ENCODE data around the gene EFCC1.

The EFCC1 gene

DNA sequence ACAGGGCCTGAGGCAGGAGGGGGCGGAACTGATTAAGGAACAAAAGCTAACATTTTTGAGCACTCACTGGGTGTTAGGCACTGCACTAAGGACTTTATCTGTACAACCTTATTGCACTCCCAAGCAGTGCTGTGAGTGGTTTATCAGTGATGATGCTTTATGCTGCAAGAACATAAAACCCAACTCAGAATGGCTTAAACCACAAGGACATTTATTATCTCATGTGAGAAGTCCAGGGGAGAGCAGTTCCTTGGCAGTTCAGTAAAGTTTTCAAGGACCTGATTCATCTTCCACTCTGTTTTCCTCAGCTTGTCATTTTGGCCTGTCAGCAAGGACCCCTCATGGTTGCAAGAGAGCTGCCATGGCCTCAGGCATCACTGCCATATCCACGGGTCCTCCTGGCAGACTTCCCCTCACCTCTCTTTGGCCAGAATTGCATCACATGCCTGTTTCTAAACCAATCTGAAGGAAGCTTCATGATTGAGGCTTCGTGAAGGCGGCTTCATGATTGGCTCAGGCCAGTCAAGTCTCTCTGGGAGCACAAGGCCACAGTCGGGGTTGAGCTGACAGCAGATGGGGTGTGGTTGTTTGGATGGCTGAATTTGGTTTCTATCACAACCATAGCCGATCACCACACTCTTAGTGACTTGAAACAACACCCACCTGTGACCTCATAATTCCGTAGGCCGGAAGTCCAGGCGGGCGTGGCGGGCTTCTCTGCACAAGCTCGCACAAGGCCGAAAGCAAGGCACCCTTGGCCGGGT lies 15.8 kb downstream of the EFCC1 start:
- H3K4me1 ChIP-seq (ENCODE audit: control insufficient read depth, insufficient read depth, low read length), result no peaks in the 10 kb centered on the region
- H3K4me3 ChIP-seq (ENCODE audit: low read depth, low read length), result no peak overlapping the region
- H3K27ac ChIP-seq (ENCODE audit: low read depth, low read length), result no peak overlapping the region
- H3K9me3 ChIP-seq (ENCODE audit: control insufficient read depth, insufficient read depth, low read length), result no peaks in the 10 kb centered on the region
- no peaks in the 10 kb centered on the region; the same call in 1 of the 2 replicates for H3K27me3 ChIP-seq (ENCODE audit: control insufficient read depth, insufficient read depth, low read length)
- H3K9ac ChIP-seq (ENCODE audit: low read depth, low read length), result no peak overlapping the region
- no peaks in the 10 kb centered on the region for H3K36me3 ChIP-seq (ENCODE audit: control insufficient read depth, insufficient read depth, low read length)

- no peak overlapping the region for H3K4me3 ChIP-seq (ENCODE audit: low read depth, low read length)
Measured at GRCh38 chr3:129017484-129017899, 16.4 kb downstream of the EFCC1 start.

GRCh38 chr3:129018271-129018670 lies 17.2 kb downstream of the EFCC1 start:
- no peak overlapping the region for H3K9ac ChIP-seq (ENCODE audit: low read depth, low read length)
- no peaks in the 10 kb centered on the region for H3K36me3 ChIP-seq (ENCODE audit: control insufficient read depth, insufficient read depth, low read length)
- no peak overlapping the region for H3K4me3 ChIP-seq (ENCODE audit: low read depth, low read length)
- H3K4me1 ChIP-seq (ENCODE audit: control insufficient read depth, insufficient read depth, low read length), result no peaks in the 10 kb centered on the region
- H3K27ac ChIP-seq (ENCODE audit: low read depth, low read length), result no peak overlapping the region
- H3K9me3 ChIP-seq (ENCODE audit: control insufficient read depth, insufficient read depth, low read length), result no peaks in the 10 kb centered on the region
- no peaks in the 10 kb centered on the region; the same call in 1 of the 2 replicates for H3K27me3 ChIP-seq (ENCODE audit: control insufficient read depth, insufficient read depth, low read length)

More at GRCh38 chr3:129017484-129017899, 16.4 kb downstream of the EFCC1 start:
- H3K27ac ChIP-seq (ENCODE audit: low read depth, low read length), result no peak overlapping the region
- H3K9ac ChIP-seq (ENCODE audit: low read depth, low read length), result no peak overlapping the region
- no peaks in the 10 kb centered on the region for H3K4me1 ChIP-seq (ENCODE audit: control insufficient read depth, insufficient read depth, low read length)
- H3K27me3 ChIP-seq (ENCODE audit: control insufficient read depth, insufficient read depth, low read length), result no peaks in the 10 kb centered on the region; the same call in 1 of the 2 replicates
- no peaks in the 10 kb centered on the region for H3K36me3 ChIP-seq (ENCODE audit: control insufficient read depth, insufficient read depth, low read length)
- no peaks in the 10 kb centered on the region for H3K9me3 ChIP-seq (ENCODE audit: control insufficient read depth, insufficient read depth, low read length)

GRCh38 chr3:129018751-129019150 lies 17.6 kb downstream of the EFCC1 start:
- H3K36me3 ChIP-seq (ENCODE audit: control insufficient read depth, insufficient read depth, low read length), result no peaks in the 10 kb centered on the region
- no peaks in the 10 kb centered on the region for H3K9me3 ChIP-seq (ENCODE audit: control insufficient read depth, insufficient read depth, low read length)
- H3K27me3 ChIP-seq (ENCODE audit: control insufficient read depth, insufficient read depth, low read length), result no peaks in the 10 kb centered on the region; the same call in none of the 2 replicates
- H3K4me3 ChIP-seq (ENCODE audit: low read depth, low read length), result no peak overlapping the region
- no peaks in the 10 kb centered on the region for H3K4me1 ChIP-seq (ENCODE audit: control insufficient read depth, insufficient read depth, low read length)
- H3K9ac ChIP-seq (ENCODE audit: low read depth, low read length), result no peak overlapping the region
- no peak overlapping the region for H3K27ac ChIP-seq (ENCODE audit: low read depth, low read length)

GRCh38 chr3:129019266-129019665 lies 18.2 kb downstream of the EFCC1 start:
- H3K4me1 ChIP-seq (ENCODE audit: control insufficient read depth, insufficient read depth, low read length), result no peaks in the 10 kb centered on the region
- H3K9me3 ChIP-seq (ENCODE audit: control insufficient read depth, insufficient read depth, low read length), result no peaks in the 10 kb centered on the region
- no peaks in the 10 kb centered on the region for H3K36me3 ChIP-seq (ENCODE audit: control insufficient read depth, insufficient read depth, low read length)
- no peak overlapping the region for H3K4me3 ChIP-seq (ENCODE audit: low read depth, low read length)
- no peak overlapping the region for H3K27ac ChIP-seq (ENCODE audit: low read depth, low read length)
- H3K27me3 ChIP-seq (ENCODE audit: control insufficient read depth, insufficient read depth, low read length), result no peaks in the 10 kb centered on the region; the same call in none of the 2 replicates
- no peak overlapping the region for H3K9ac ChIP-seq (ENCODE audit: low read depth, low read length)

DNA sequence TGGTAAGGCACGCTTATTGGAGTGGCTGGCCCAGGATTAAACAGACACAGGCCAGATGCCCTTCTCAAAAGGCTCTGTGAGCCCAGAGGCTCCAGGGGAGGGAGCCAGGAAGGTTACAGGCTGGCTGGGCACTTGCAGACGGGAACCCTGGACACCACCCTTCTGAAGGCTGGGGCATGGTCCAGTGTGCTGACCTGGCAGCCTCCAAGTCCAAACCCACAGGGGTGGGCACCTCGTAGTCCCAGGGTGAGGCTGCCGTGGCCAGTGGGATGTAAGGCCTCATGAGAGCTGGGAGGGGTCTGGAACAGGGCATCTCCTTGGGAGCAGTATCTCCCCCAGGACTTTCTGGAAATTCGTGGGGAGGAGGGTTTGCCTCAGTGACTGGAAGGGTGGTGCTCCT lies 19.6 kb downstream of the EFCC1 start:
- Histone ChIP-seq H3K27ac (ENCODE audit: low read depth, low read length) (no peak overlapping the region), H3K4me1 (ENCODE audit: control insufficient read depth, insufficient read depth, low read length) (no peaks in the 10 kb centered on the region), H3K36me3 (ENCODE audit: control insufficient read depth, insufficient read depth, low read length) (no peaks in the 10 kb centered on the region)

GRCh38 chr3:129021140-129021551 lies 20.0 kb downstream of the EFCC1 start:
- Histone ChIP-seq H3K27me3 (ENCODE audit: control insufficient read depth, insufficient read depth, low read length) (peaks cover 14% of the 10 kb centered on the region), H3K4me3 (ENCODE audit: low read depth, low read length) (no peak overlapping the region), H3K27ac (ENCODE audit: low read depth, low read length) (no peak overlapping the region), H3K4me1 (ENCODE audit: control insufficient read depth, insufficient read depth, low read length) (no peaks in the 10 kb centered on the region), H3K9ac (ENCODE audit: low read depth, low read length) (no peak overlapping the region), H3K36me3 (ENCODE audit: control insufficient read depth, insufficient read depth, low read length) (no peaks in the 10 kb centered on the region), H3K9me3 (ENCODE audit: control insufficient read depth, insufficient read depth, low read length) (no peaks in the 10 kb centered on the region)

More for the DNA sequence above, 19.6 kb downstream of the EFCC1 start:
- Histone ChIP-seq H3K4me3 (ENCODE audit: low read depth, low read length) (no peak overlapping the region), H3K9ac (ENCODE audit: low read depth, low read length) (no peak overlapping the region), H3K9me3 (ENCODE audit: control insufficient read depth, insufficient read depth, low read length) (no peaks in the 10 kb centered on the region), H3K27me3 (ENCODE audit: control insufficient read depth, insufficient read depth, low read length) (peaks cover 9% of the 10 kb centered on the region)

DNA sequence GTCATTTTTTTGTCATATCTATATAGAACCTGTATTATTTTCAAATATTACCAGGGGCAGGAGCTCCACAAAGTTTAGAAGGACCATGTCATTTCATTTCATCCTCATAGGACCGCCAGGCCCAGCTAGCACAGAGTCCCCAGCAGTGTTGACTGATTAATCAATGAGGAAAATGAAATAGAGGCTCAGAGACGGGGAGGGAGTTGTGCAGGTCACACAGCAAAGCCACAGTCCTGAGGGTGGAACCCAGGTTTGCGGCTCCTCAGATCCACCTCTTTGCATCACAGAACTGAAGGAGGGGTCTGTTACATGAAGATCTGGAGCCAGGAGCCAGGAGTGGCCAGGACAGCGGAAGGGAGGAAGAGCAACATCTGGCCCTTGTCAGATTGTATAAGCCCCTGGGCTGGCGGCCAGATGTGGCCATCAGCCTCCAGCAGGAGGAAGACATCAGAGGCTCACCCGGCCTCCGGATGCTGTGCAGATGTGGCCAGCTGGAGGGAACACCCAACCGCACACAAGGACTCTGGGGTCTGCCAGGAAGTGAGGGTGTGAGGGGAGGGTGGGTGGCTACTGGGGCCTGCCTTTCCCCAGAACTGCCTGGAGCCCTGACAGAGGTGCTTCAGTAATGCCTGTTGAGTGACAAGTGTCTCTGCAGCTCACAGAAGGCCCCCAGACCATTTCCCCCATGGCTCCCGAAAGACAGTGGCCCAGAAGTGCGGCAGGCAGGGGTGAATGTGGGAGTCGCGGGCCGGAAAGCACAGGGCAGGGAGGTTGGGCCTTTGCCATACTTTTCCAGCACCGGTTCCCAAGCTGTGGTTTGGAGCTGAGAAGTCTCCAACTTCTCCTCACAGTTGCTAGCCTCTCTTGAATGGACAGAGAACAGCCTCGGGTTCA lies 21.3 kb downstream of the EFCC1 start:
- H3K27ac ChIP-seq (ENCODE audit: low read depth, low read length), result no peak overlapping the region
- no peaks in the 10 kb centered on the region for H3K9me3 ChIP-seq (ENCODE audit: control insufficient read depth, insufficient read depth, low read length)
- no peak overlapping the region for H3K4me3 ChIP-seq (ENCODE audit: low read depth, low read length)
- no peak overlapping the region for H3K9ac ChIP-seq (ENCODE audit: low read depth, low read length)
- peaks cover 22% of the 10 kb centered on the region for H3K27me3 ChIP-seq (ENCODE audit: control insufficient read depth, insufficient read depth, low read length)
- H3K36me3 ChIP-seq (ENCODE audit: control insufficient read depth, insufficient read depth, low read length), result no peaks in the 10 kb centered on the region
- no peaks in the 10 kb centered on the region for H3K4me1 ChIP-seq (ENCODE audit: control insufficient read depth, insufficient read depth, low read length)

- Histone ChIP-seq H3K4me1 (ENCODE audit: control insufficient read depth, insufficient read depth, low read length) (no peaks in the 10 kb centered on the region), H3K4me3 (ENCODE audit: low read depth, low read length) (no peak overlapping the region), H3K27me3 (ENCODE audit: control insufficient read depth, insufficient read depth, low read length) (peaks cover 22% of the 10 kb centered on the region), H3K36me3 (ENCODE audit: control insufficient read depth, insufficient read depth, low read length) (no peaks in the 10 kb centered on the region), H3K9me3 (ENCODE audit: control insufficient read depth, insufficient read depth, low read length) (no peaks in the 10 kb centered on the region), H3K9ac (ENCODE audit: low read depth, low read length) (no peak overlapping the region), H3K27ac (ENCODE audit: low read depth, low read length) (no peak overlapping the region)
Measured at GRCh38 chr3:129023008-129023358, 21.9 kb downstream of the EFCC1 start.

DNA sequence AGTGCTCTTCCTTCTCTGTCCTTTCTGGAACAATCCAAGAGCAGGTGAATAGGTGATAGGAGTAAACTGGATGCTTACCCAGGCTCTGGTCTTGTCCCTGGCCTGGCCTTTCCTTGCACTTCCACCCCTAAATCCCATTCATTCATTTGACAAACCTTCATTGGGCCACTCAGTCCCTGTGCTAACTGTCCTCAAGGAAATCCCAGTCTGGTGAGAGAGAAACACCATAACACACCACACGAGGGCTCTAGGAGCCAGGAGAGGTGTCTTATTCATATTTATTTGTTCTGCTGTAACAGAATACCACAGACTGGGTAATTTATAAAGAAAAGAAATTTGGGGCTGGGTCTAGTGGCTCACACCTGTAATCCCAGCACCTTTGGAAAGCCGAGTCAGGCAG lies 22.8 kb downstream of the EFCC1 start:
- no peak overlapping the region for H3K4me3 ChIP-seq (ENCODE audit: low read depth, low read length)
- H3K4me1 ChIP-seq (ENCODE audit: control insufficient read depth, insufficient read depth, low read length), result no peaks in the 10 kb centered on the region
- H3K9ac ChIP-seq (ENCODE audit: low read depth, low read length), result no peak overlapping the region
- no peaks in the 10 kb centered on the region for H3K9me3 ChIP-seq (ENCODE audit: control insufficient read depth, insufficient read depth, low read length)
- H3K36me3 ChIP-seq (ENCODE audit: control insufficient read depth, insufficient read depth, low read length), result no peaks in the 10 kb centered on the region
- H3K27ac ChIP-seq (ENCODE audit: low read depth, low read length), result no peak overlapping the region
- peaks cover 22% of the 10 kb centered on the region for H3K27me3 ChIP-seq (ENCODE audit: control insufficient read depth, insufficient read depth, low read length)

DNA sequence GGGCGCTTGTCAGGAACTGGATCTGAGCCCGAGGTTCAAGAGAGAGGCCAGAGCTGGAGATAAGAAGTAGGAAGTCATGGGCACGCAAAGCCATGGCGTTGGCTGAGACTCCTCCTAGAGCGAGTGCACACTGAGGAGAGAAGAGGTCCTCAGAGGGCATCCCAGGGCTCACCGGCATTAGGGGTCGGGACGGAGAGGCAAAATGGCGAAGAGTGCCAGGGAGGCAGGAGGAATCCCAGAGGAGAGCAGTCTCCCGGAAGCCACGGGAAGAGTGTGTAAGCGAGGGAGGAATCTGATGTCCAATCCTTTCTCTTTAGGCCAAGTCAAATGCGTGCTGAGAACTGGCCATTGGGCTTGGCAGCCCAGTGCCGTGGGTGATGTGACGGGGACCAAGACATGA lies 24.0 kb downstream of the EFCC1 start:
- H3K4me3 ChIP-seq (ENCODE audit: low read depth, low read length), result no peak overlapping the region
- H3K4me1 ChIP-seq (ENCODE audit: control insufficient read depth, insufficient read depth, low read length), result no peaks in the 10 kb centered on the region
- H3K36me3 ChIP-seq (ENCODE audit: control insufficient read depth, insufficient read depth, low read length), result no peaks in the 10 kb centered on the region
- no peak overlapping the region for H3K9ac ChIP-seq (ENCODE audit: low read depth, low read length)
- peaks cover 22% of the 10 kb centered on the region for H3K27me3 ChIP-seq (ENCODE audit: control insufficient read depth, insufficient read depth, low read length)
- H3K27ac ChIP-seq (ENCODE audit: low read depth, low read length), result no peak overlapping the region
- H3K9me3 ChIP-seq (ENCODE audit: control insufficient read depth, insufficient read depth, low read length), result no peaks in the 10 kb centered on the region
